Body of pancreas (tissue), 4 donors: ENCODE measurements around the gene CYS1.
"Not testable (repeated sequence)": the region's sequence is repeated elsewhere in the genome, so short reads cannot be mapped to it uniquely, and the experiment has no call there.

ENCODE experiments used
- CTCF ChIP-seq, 7 experiments: fragments of 450-650 bp in 4 of 7; fragments of 200-600 bp in 3 of 7; sonication (generic) in 3 of 7; IDR thresholded peaks; one replicate each; pipeline ENCODE4 v1.5.1; 2016 to 2019; ENCODE audit warnings: antibody characterized with exemption in 7 of 7
- POLR2A ChIP-seq, 3 donors: fragments of 450-650 bp; IDR thresholded peaks; one replicate each; pipeline ENCODE4 v1.6.1; 2016; ENCODE audit warnings: antibody characterized with exemption in 3 of 3, mild to moderate bottlenecking in 2 of 3

DNA sequence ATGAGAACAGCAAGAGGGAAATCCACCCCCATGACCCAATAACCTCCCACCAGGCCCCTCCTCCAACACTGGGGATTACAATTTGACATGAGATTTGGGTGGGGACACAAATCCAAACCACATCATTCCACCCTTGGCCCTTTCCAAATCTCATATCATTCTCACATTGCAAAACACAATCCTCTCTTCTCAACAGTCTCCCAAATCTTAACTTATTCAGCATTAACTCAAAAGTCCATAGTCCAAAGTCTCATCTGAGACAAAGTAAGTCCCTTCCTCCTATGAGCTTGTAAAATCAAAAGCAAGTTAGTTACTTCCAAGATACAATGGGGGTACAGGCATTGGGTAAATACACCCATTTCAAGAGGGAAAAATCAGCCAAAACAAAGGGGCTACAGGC lies 24.7 kb upstream of the CYS1 start:
- not testable (repeated sequence) for TF ChIP-seq CTCF, POLR2A (IDR thresholded peaks at IDR 0.05)
